Large intestine (tissue), 3 donors: Measurements from ENCODE around the gene CDH20. TPM values are rescaled to one million over a fixed set of nuclear protein-coding genes. Genes with fewer than 3 reads are reported as not detected.
"Not testable (repeated sequence)": the region's sequence is repeated elsewhere in the genome, so short reads cannot be mapped to it uniquely, and the experiment has no call there.

ENCODE experiments used
- DNase-seq, 2 donors: peaks; one replicate each; pipeline versions ENCODE4 v3.0.0 to v3.0.0-alpha.2; 2013
- H3K27ac ChIP-seq: one replicate; pipeline ENCODE4 v1.5.1; 2013; ENCODE audit warnings: low read length
- H3K27me3 ChIP-seq: 2 replicates; pipeline ENCODE4 v1.6.1; 2013; ENCODE audit warnings: low read length; ENCODE audit not compliant: control insufficient read depth, insufficient read depth
- H3K36me3 ChIP-seq: 2 replicates; pipeline ENCODE4 v1.6.1; 2013; ENCODE audit warnings: low read length; ENCODE audit not compliant: control insufficient read depth, insufficient read depth
- H3K4me1 ChIP-seq: one replicate; pipeline ENCODE4 v1.6.1; 2013; ENCODE audit warnings: low read length; ENCODE audit not compliant: control insufficient read depth, insufficient read depth
- H3K4me3 ChIP-seq: one replicate; pipeline ENCODE4 v1.5.1; 2013; ENCODE audit warnings: low read length
- H3K9me3 ChIP-seq: one replicate; pipeline ENCODE4 v1.6.1; 2013; ENCODE audit warnings: mild to moderate bottlenecking, low read depth, low read length, moderate library complexity; ENCODE audit not compliant: control insufficient read depth
- WGBS: methylation state at CpG from one replicate; pipeline ENCODE4 v1.1.5; 2013; ENCODE audit warnings: low lambda C conversion rate; ENCODE audit not compliant: insufficient coverage; 5-methylcytosine and 5-hydroxymethylcytosine counted together
- polyA plus RNA-seq: library from polyadenylated mRNA; unstranded; fragments of 120-200 nt; gene quantifications from one replicate; pipeline ENCODE4 v1.2.1, GENCODE V29; 2013

CDH20 gene
- polyA plus RNA-seq, 1 donor: 0.22 TPM

DNA sequence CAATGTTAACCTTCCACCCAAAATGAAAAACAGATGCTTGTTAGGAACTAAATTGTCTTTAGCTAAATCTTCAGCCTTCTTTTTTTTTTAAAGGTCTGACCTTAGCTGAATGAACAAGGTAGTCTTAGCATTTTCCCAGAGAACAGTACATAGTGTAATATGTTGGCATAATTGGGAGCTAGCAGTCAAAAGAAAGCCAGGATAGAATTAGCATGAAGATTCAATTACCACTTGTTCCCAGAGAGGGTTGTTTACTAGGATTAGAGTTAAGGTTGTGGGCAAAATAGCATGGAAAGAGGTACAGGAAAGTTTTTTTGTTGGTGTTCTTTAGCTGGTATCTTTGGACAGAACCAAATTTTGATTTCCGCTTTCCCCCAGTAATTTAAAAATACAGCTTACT is 6.9 kb downstream of the CDH20 start:
- Histone ChIP-seq H3K9me3 (no peaks in the 10 kb centered on the region), H3K27ac (no peak overlapping the region), H3K27me3 (peaks cover 12% of the 10 kb centered on the region), H3K36me3 (no peaks in the 10 kb centered on the region), H3K4me1 (no peaks in the 10 kb centered on the region), H3K4me3 (no peak overlapping the region)
- WGBS: 0% methylated on average over 1 of the region's 1 CpG
- no peak for DNase-seq

- Histone ChIP-seq H3K27ac (no peak overlapping the region), H3K36me3 (no peaks in the 10 kb centered on the region), H3K9me3 (no peaks in the 10 kb centered on the region), H3K4me3 (no peak overlapping the region), H3K4me1 (no peaks in the 10 kb centered on the region), H3K27me3 (no peaks in the 10 kb centered on the region)
- no peak for DNase-seq
These were observed 15.0 kb downstream of the CDH20 start for GRCh38 chr18:61348230-61348629.

- no peak for DNase-seq
- Histone ChIP-seq H3K4me3 (no peak overlapping the region), H3K36me3 (no peaks in the 10 kb centered on the region), H3K9me3 (no peaks in the 10 kb centered on the region), H3K4me1 (no peaks in the 10 kb centered on the region), H3K27ac (no peak overlapping the region), H3K27me3 (no peaks in the 10 kb centered on the region)
- no CpG with 5 or more reads among the region's 2 CpGs for WGBS
These were observed 17.3 kb downstream of the CDH20 start for GRCh38 chr18:61350578-61350977.

DNA sequence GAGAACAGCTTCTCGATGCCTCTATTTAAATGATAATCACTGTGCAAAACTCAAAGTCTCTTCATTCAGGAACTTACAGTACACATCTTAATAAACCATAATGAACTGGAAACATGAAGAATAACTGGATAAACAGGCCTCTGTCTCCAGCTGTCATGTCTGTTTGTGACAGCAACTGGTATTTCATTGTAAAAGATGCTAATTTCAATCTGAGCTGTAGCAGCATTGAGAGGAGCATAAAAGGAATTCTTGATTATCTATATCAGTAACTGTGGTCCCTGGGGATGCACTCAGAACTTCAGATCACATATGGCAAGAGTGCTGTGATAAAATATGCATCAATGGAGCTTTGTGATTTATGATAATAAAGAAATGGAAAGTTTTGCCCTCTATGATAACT is 18.8 kb downstream of the CDH20 start:
- WGBS: 100% methylated on average over 1 of the region's 1 CpG
- Histone ChIP-seq H3K4me1 (no peaks in the 10 kb centered on the region), H3K4me3 (no peak overlapping the region), H3K27me3 (no peaks in the 10 kb centered on the region), H3K36me3 (no peaks in the 10 kb centered on the region), H3K27ac (no peak overlapping the region), H3K9me3 (no peaks in the 10 kb centered on the region)
- no peak for DNase-seq

DNA sequence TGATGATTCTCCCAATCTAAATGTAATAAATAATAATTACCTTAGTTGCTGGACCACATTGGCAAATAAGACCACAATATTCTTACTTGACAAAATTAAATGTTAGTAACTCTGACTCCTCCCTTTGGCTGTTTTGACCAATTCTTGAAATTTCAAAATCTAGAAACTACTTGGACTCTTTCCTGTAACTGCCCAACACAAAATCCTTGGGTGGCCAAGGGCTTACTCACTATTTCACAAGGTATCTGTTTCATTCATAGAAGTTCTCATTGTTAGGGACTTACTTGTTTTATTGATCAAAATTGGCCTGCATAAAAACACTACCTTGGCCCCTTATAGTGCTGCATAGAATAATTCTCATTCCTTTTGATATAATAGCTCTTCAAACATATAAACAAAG is 19.4 kb downstream of the CDH20 start:
- H3K4me3 ChIP-seq: no peak overlapping the region
- H3K9me3 ChIP-seq: no peaks in the 10 kb centered on the region
- no peaks in the 10 kb centered on the region for H3K27me3 ChIP-seq
- no peaks in the 10 kb centered on the region for H3K36me3 ChIP-seq
- no peak for DNase-seq
- no peaks in the 10 kb centered on the region for H3K4me1 ChIP-seq
- H3K27ac ChIP-seq: no peak overlapping the region

GRCh38 chr18:61360404-61361383 is 27.5 kb downstream of the CDH20 start:
- DNase-seq: no peak
- Histone ChIP-seq H3K27ac (no peak overlapping the region), H3K36me3 (no peaks in the 10 kb centered on the region), H3K4me3 (no peak overlapping the region), H3K9me3 (no peaks in the 10 kb centered on the region), H3K27me3 (no peaks in the 10 kb centered on the region), H3K4me1 (no peaks in the 10 kb centered on the region)
- WGBS: no CpG with 5 or more reads among the region's 7 CpGs

DNA sequence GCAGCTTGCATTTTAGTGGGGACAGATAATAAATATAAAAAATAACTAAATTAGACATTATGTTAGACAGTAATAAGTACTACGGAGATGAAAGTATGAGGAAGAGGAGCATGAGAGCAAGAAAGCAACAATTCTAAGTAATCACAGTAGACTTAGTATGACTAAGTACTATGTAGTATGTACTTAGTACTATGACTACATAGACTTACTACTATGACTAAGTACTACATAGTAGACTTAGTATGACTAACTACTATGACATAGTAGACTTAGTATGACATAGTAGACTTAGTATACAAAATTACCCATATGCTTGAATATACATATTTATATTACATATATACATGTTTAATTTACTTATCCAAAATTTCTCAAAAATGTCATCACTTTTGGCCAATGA is 29.3 kb downstream of the CDH20 start:
- Histone ChIP-seq H3K9me3 (no peaks in the 10 kb centered on the region), H3K4me1 (no peaks in the 10 kb centered on the region), H3K4me3 (no peak overlapping the region), H3K27ac (no peak overlapping the region), H3K36me3 (no peaks in the 10 kb centered on the region), H3K27me3 (no peaks in the 10 kb centered on the region)
- no peak for DNase-seq
- 80% methylated on average over 1 of the region's 1 CpG for WGBS

GRCh38 chr18:61364953-61365352 is 31.7 kb downstream of the CDH20 start:
- WGBS: no CpG with 5 or more reads among the region's 1 CpG
- DNase-seq: no peak
- Histone ChIP-seq H3K36me3 (no peaks in the 10 kb centered on the region), H3K27me3 (no peaks in the 10 kb centered on the region), H3K9me3 (no peaks in the 10 kb centered on the region), H3K4me3 (no peak overlapping the region), H3K4me1 (no peaks in the 10 kb centered on the region), H3K27ac (no peak overlapping the region)

- Histone ChIP-seq H3K9me3 (no peaks in the 10 kb centered on the region), H3K36me3 (no peaks in the 10 kb centered on the region), H3K4me3 (no peak overlapping the region), H3K4me1 (no peaks in the 10 kb centered on the region), H3K27ac (no peak overlapping the region), H3K27me3 (no peaks in the 10 kb centered on the region)
- no peak for DNase-seq
- no CpG with 5 or more reads among the region's 2 CpGs for WGBS
These were observed 34.8 kb downstream of the CDH20 start for GRCh38 chr18:61368001-61368400.

DNA sequence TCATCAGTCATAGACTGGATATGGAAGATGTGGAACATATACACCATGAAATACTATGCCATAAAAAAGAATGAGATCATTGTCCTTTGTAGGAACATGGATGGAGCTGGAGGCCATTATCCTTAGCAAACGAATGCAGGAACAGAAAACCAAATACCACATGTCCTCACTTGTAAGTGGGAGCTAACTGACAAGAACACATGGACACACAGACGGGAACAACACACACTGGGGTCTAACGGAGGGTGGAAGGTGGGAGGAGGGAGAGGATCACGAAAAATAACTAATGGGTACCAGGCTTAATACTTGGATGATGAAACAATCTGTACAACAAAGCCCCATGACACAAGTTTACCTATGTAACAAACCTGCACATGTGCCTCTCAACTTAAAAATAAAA is 36.4 kb downstream of the CDH20 start:
- DNase-seq, H3K36me3 ChIP-seq, H3K9me3 ChIP-seq, H3K27me3 ChIP-seq, H3K4me3 ChIP-seq, H3K4me1 ChIP-seq, H3K27ac ChIP-seq: not testable (repeated sequence)
- no CpG with 5 or more reads among the region's 4 CpGs for WGBS

DNA sequence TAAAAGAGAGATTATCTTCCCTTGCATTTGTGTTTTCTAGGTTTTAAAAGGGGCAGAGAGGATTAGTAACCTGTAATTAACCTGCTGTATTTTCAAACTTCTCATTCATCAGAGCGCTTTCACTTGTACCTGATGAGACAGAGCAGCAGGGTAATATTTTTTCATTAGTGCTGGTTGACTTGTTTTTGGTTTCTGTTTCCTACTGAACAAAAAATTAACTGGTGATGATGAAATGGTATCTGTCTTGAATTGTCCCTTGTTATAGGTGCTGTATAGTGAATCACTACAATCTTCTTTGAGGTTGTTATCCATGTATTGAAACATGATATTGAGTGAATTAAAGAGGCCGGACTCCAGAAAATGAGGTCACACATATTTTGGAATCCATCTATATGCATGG is 37.9 kb downstream of the CDH20 start:
- H3K27ac ChIP-seq: no peak overlapping the region
- H3K36me3 ChIP-seq: no peaks in the 10 kb centered on the region
- no peaks in the 10 kb centered on the region for H3K27me3 ChIP-seq
- no peaks in the 10 kb centered on the region for H3K4me1 ChIP-seq
- no peak for DNase-seq
- no peaks in the 10 kb centered on the region for H3K9me3 ChIP-seq
- no peak overlapping the region for H3K4me3 ChIP-seq
- 80% methylated on average over 1 of the region's 2 CpGs for WGBS
